ENCODE measurements around the gene CAMKK2. TPM values are rescaled to one million over a fixed set of nuclear protein-coding genes. Genes with fewer than 3 reads are reported as not detected.

Gene CAMKK2
- total and polyA plus RNA-seq, 2 of the 4 experiments (the other 2 are of a cell fraction): 15.2 to 24.7 TPM

GRCh38 chr12:121252712-121253345, 43.7 kb downstream of the CAMKK2 start:
- ChIA-PET POLR2A (ENCODE audit: unreplicated experiment) (no interaction called here), CTCF (no interaction called here)
- no peak overlapping the region for H3K4me2 ChIP-seq (ENCODE audit: low read depth, low read length)
- H3K56ac ChIP-seq (ENCODE audit: extremely low read depth, insufficient read depth, low read length): no peak overlapping the region
- H2BK20ac ChIP-seq (ENCODE audit: low read depth, low read length): no peak overlapping the region
- no peak for ATAC-seq (ENCODE audit: low read depth)
- BruUV-seq (replicated peaks): no TSS peak
- H2BK5ac ChIP-seq (ENCODE audit: low read depth, low read length, poor library complexity, severe bottlenecking): no peak overlapping the region
- H2BK15ac ChIP-seq (ENCODE audit: low read depth, low read length): no peak overlapping the region
- H3K23ac ChIP-seq (ENCODE audit: low read depth, low read length): no peak overlapping the region
- no peak overlapping the region for H4K91ac ChIP-seq (ENCODE audit: insufficient read depth, low read depth, low read length)
- WGBS, 2 experiments (ENCODE audit: extremely low coverage in 2 of 2, insufficient read length in 1 of 2): 100% methylated on average over 4 of the region's 9 CpGs; no CpG with 5 or more reads in 1 of the 2 experiments
- no peak overlapping the region for H2AFZ ChIP-seq (replicated peaks; ENCODE audit: low read length, poor library complexity)
- no peak overlapping the region for H2BK120ac ChIP-seq (ENCODE audit: low read depth, low read length)
- intact Hi-C loops (cut with micrococcal nuclease) (no loop called here), dilution Hi-C loops (cut with HindIII; ENCODE audit: low sequenced_read_pairs, unreplicated experiment) (no loop called here), in situ Hi-C loops (cut with MboI; ENCODE audit: low sequenced_read_pairs) (no loop called here)
- no peak overlapping the region for H4K8ac ChIP-seq (ENCODE audit: low read depth in 2 of 2, low read length in 2 of 2)
- peaks cover 11% of the 10 kb centered on the region; the same call in 1 of the 2 replicates for H3K9me1 ChIP-seq (ENCODE audit: insufficient read depth, low read length)
- H3K9me3 ChIP-seq (ENCODE audit: control insufficient read depth, insufficient read depth, low read length): no peaks in the 10 kb centered on the region
- H4K20me1 ChIP-seq (ENCODE audit: insufficient read depth, low read length): no peaks in the 10 kb centered on the region
- no peaks in the 10 kb centered on the region for H3K79me1 ChIP-seq (ENCODE audit: low read depth in 1 of 2, low read length in 2 of 2)
- H3K4me3 ChIP-seq (ENCODE audit: insufficient read depth, low read depth, low read length): no peak overlapping the region
- no peak overlapping the region for H4K5ac ChIP-seq (ENCODE audit: low read depth, low read length)
- H2AK5ac ChIP-seq (ENCODE audit: low read depth, low read length): no peak overlapping the region
- H3K9ac ChIP-seq (ENCODE audit: low read depth, low read length): no peak overlapping the region
- TF ChIP-seq RCOR1 (IDR thresholded peaks at IDR 0.05; ENCODE audit: insufficient replicate concordance, low read length) (no peak), ELK1 (IDR thresholded peaks at IDR 0.05; ENCODE audit: borderline replicate concordance, low read depth, low read length) (no peak), BHLHE40 (IDR thresholded peaks at IDR 0.05; ENCODE audit: low read depth, low read length) (no peak), SMC3 (IDR thresholded peaks at IDR 0.05; ENCODE audit: low read depth, low read length) (no peak), USF2 (IDR thresholded peaks at IDR 0.05; ENCODE audit: low read depth, low read length) (peak; percentile 63), CTCF (conservative IDR thresholded peaks at IDR 0.05; ENCODE audit: low read depth, low read length) (no peak)
- no peak overlapping the region for H3K18ac ChIP-seq (ENCODE audit: low read depth, low read length)
- no peak overlapping the region for H3K27ac ChIP-seq (ENCODE audit: insufficient read depth, low read length)
- peaks cover 55% of the 10 kb centered on the region for H3K36me3 ChIP-seq (ENCODE audit: control insufficient read depth, insufficient read depth, low read length)
- H2AK9ac ChIP-seq (replicated peaks; ENCODE audit: low read depth, low read length, poor library complexity): peak overlapping the region; percentile 72
- no peak for DNase-seq
- no peaks in the 10 kb centered on the region for H3K4me1 ChIP-seq (ENCODE audit: control insufficient read depth, insufficient read depth, low read length)
- no peak overlapping the region for H3K4ac ChIP-seq (ENCODE audit: low read depth, low read length)
- no peaks in the 10 kb centered on the region for H3K27me3 ChIP-seq (ENCODE audit: control insufficient read depth, insufficient read depth, low read length)
- no peak overlapping the region for H3K14ac ChIP-seq (replicated peaks; ENCODE audit: low read depth, low read length)
